Activated T-helper 1 cell treated with anti-CD3 and anti-CD28 coated beads, Interleukin-12 subunit alpha, Interleukin-12 subunit beta, Interleukin-2, Interleukin-4 antibody, amounts not matched to agents 30 ng/mL and 10 ng/mL and 1 ng/mL, durations not matched to agents 14 hours and 24 hours and 36 hours (primary cell): ENCODE results near the gene CCDC27. TPM values are rescaled to one million over a fixed set of nuclear protein-coding genes. Genes with fewer than 3 reads are reported as not detected.

Experiments used
- DNase-seq: peaks from one replicate; pipeline ENCODE4 v3.0.0; 2021; ENCODE audit warnings: low spot score
- H3K27ac Mint-ChIP-seq: one replicate; pipeline ENCODE4 v1.8.0; 2021; ENCODE audit warnings: mild to moderate bottlenecking, mixed read lengths
- H3K27me3 Mint-ChIP-seq: one replicate; pipeline ENCODE4 v1.8.0; 2022; ENCODE audit warnings: mild to moderate bottlenecking, moderate library complexity, mixed read lengths; ENCODE audit not compliant: insufficient read depth
- H3K36me3 Mint-ChIP-seq: one replicate; pipeline ENCODE4 v1.8.0; 2021; ENCODE audit warnings: low read depth, mixed read lengths
- H3K4me1 Mint-ChIP-seq: one replicate; pipeline ENCODE4 v1.8.0; 2021; ENCODE audit warnings: low read depth, mixed read lengths
- H3K4me3 Mint-ChIP-seq: one replicate; pipeline ENCODE4 v1.8.0; 2021; ENCODE audit warnings: mild to moderate bottlenecking, moderate library complexity, mixed read lengths
- H3K9me3 Mint-ChIP-seq: one replicate; pipeline ENCODE4 v1.8.0; 2021; ENCODE audit warnings: mixed read lengths
- intact Hi-C: fragments of 100-400 bp; cut with micrococcal nuclease; formaldehyde crosslinking; loops from one replicate; pipeline ENCODE4 v1.15.1; 2024
- total RNA-seq: library from RNA; stranded (reverse); gene quantifications from 2 replicates; pipeline ENCODE4 v1.2.3, GENCODE V29; 2022

Gene CCDC27
- total RNA-seq, 1 donor from 2014 or later, result not detected

GRCh38 chr1:3773572-3774275 lies 21.5 kb downstream of the CCDC27 start:
- intact Hi-C loops, result loop anchor here (5.0 to 10.0 kb wide), 2 partner anchors 149 to 1571 kb away; partner anchors contain the start of gene TPRG1L
- Mint-ChIP-seq H3K4me1 (peaks cover 8% of the 10 kb centered on the region), H3K27ac (no peak overlapping the region)

GRCh38 chr1:3774276-3774945 lies 22.2 kb downstream of the CCDC27 start:
- Mint-ChIP-seq H3K27ac (no peak overlapping the region), H3K4me3 (no peak overlapping the region), H3K4me1 (peaks cover 8% of the 10 kb centered on the region), H3K36me3 (peaks cover 1% of the 10 kb centered on the region), H3K9me3 (no peaks in the 10 kb centered on the region), H3K27me3 (peaks cover 5% of the 10 kb centered on the region)
- intact Hi-C loops, result loop anchor here (5.0 to 10.0 kb wide), 2 partner anchors 150 to 1572 kb away; partner anchors contain the start of gene TPRG1L
- no peak for DNase-seq

More at GRCh38 chr1:3773572-3774275, 21.5 kb downstream of the CCDC27 start:
- Mint-ChIP-seq H3K36me3 (no peaks in the 10 kb centered on the region), H3K27me3 (peaks cover 5% of the 10 kb centered on the region), H3K9me3 (no peaks in the 10 kb centered on the region), H3K4me3 (no peak overlapping the region)
- no peak for DNase-seq

- no peak overlapping the region for H3K27ac Mint-ChIP-seq
- peaks cover 4% of the 10 kb centered on the region for H3K36me3 Mint-ChIP-seq
- peaks cover 5% of the 10 kb centered on the region for H3K27me3 Mint-ChIP-seq
- H3K4me1 Mint-ChIP-seq, result peaks cover 8% of the 10 kb centered on the region
- no peak overlapping the region for H3K4me3 Mint-ChIP-seq
- no peak for DNase-seq
- no peaks in the 10 kb centered on the region for H3K9me3 Mint-ChIP-seq
- intact Hi-C loops, result loop anchor here (5.0 to 10.0 kb wide), 2 partner anchors 150 to 1573 kb away; partner anchors contain the start of gene TPRG1L
Observed at GRCh38 chr1:3774946-3775489, 22.8 kb downstream of the CCDC27 start.

- Mint-ChIP-seq H3K4me1 (peaks cover 8% of the 10 kb centered on the region), H3K9me3 (no peaks in the 10 kb centered on the region), H3K36me3 (peaks cover 6% of the 10 kb centered on the region), H3K4me3 (no peak overlapping the region), H3K27me3 (peaks cover 2% of the 10 kb centered on the region), H3K27ac (no peak overlapping the region)
- DNase-seq, result peak; percentile 30
- intact Hi-C loops, result loop anchor here (1.0 to 10.0 kb wide), 3 partner anchors 21 to 151 kb away; partner anchors contain the start of genes LRRC47 and TPRG1L
Observed at GRCh38 chr1:3775490-3776230, 23.4 kb downstream of the CCDC27 start.

- intact Hi-C loops, result loop anchor here (1.0 to 10.0 kb wide), 3 partner anchors 20 to 152 kb away; partner anchors contain the start of genes LRRC47 and TPRG1L
- Mint-ChIP-seq H3K4me1 (peaks cover 8% of the 10 kb centered on the region), H3K4me3 (no peak overlapping the region), H3K27ac (no peak overlapping the region), H3K27me3 (peaks cover 2% of the 10 kb centered on the region), H3K9me3 (no peaks in the 10 kb centered on the region), H3K36me3 (peaks cover 12% of the 10 kb centered on the region)
- no peak for DNase-seq
Observed at GRCh38 chr1:3776231-3776961, 24.1 kb downstream of the CCDC27 start.

- Mint-ChIP-seq H3K4me3 (no peak overlapping the region), H3K27me3 (no peaks in the 10 kb centered on the region), H3K9me3 (no peaks in the 10 kb centered on the region), H3K36me3 (peaks cover 15% of the 10 kb centered on the region), H3K27ac (no peak overlapping the region), H3K4me1 (peaks cover 4% of the 10 kb centered on the region)
- no peak for DNase-seq
- intact Hi-C loops, result loop anchor here (10.0 kb wide), 1 partner anchor 152 kb away; the partner anchor contains the start of gene TPRG1L
Observed at GRCh38 chr1:3777078-3777547, 24.9 kb downstream of the CCDC27 start.

GRCh38 chr1:3777647-3778589 lies 25.7 kb downstream of the CCDC27 start:
- H3K27me3 Mint-ChIP-seq, result no peaks in the 10 kb centered on the region
- intact Hi-C loops, result loop anchor here (10.0 kb wide), 1 partner anchor 153 kb away; the partner anchor contains the start of gene TPRG1L
- no peak for DNase-seq
- H3K4me3 Mint-ChIP-seq, result no peak overlapping the region
- H3K27ac Mint-ChIP-seq, result no peak overlapping the region
- H3K9me3 Mint-ChIP-seq, result no peaks in the 10 kb centered on the region
- H3K36me3 Mint-ChIP-seq, result peaks cover 20% of the 10 kb centered on the region
- H3K4me1 Mint-ChIP-seq, result peaks cover 4% of the 10 kb centered on the region

GRCh38 chr1:3778590-3779264 lies 26.5 kb downstream of the CCDC27 start:
- Mint-ChIP-seq H3K9me3 (no peaks in the 10 kb centered on the region), H3K36me3 (peaks cover 20% of the 10 kb centered on the region), H3K4me1 (peaks cover 4% of the 10 kb centered on the region), H3K4me3 (no peak overlapping the region), H3K27me3 (no peaks in the 10 kb centered on the region), H3K27ac (no peak overlapping the region)
- intact Hi-C loops, result loop anchor here (10.0 kb wide), 1 partner anchor 154 kb away; the partner anchor contains the start of gene TPRG1L
- DNase-seq, result no peak

- Mint-ChIP-seq H3K4me3 (no peak overlapping the region), H3K4me1 (peaks cover 4% of the 10 kb centered on the region), H3K27me3 (no peaks in the 10 kb centered on the region), H3K36me3 (peaks cover 26% of the 10 kb centered on the region), H3K9me3 (no peaks in the 10 kb centered on the region), H3K27ac (no peak overlapping the region)
- DNase-seq, result no peak
- intact Hi-C loops, result loop anchor here (10.0 kb wide), 1 partner anchor 155 kb away; the partner anchor contains the start of gene TPRG1L
Observed at GRCh38 chr1:3779265-3779911, 27.1 kb downstream of the CCDC27 start.

- no peak overlapping the region for H3K4me3 Mint-ChIP-seq
- H3K4me1 Mint-ChIP-seq, result peaks cover 4% of the 10 kb centered on the region
- intact Hi-C loops, result loop anchor here (10.0 kb wide), 1 partner anchor 155 kb away; the partner anchor contains the start of gene TPRG1L
- peaks cover 28% of the 10 kb centered on the region for H3K36me3 Mint-ChIP-seq
- no peak overlapping the region for H3K27ac Mint-ChIP-seq
- H3K27me3 Mint-ChIP-seq, result no peaks in the 10 kb centered on the region
- no peak for DNase-seq
- no peaks in the 10 kb centered on the region for H3K9me3 Mint-ChIP-seq
Observed at GRCh38 chr1:3779912-3780416, 27.7 kb downstream of the CCDC27 start.
